ENCODE measurements around the gene LHX6. TPM values are rescaled to one million over a fixed set of nuclear protein-coding genes. Genes with fewer than 3 reads are reported as not detected.
A peak's percentile ranks its signal among the peaks of the same experiment; 100 is the strongest.

Gene LHX6
- polyA plus RNA-seq, 2 of the 4 experiments (the other 2 are of a cell fraction): 0.14 to 0.26 TPM

DNA sequence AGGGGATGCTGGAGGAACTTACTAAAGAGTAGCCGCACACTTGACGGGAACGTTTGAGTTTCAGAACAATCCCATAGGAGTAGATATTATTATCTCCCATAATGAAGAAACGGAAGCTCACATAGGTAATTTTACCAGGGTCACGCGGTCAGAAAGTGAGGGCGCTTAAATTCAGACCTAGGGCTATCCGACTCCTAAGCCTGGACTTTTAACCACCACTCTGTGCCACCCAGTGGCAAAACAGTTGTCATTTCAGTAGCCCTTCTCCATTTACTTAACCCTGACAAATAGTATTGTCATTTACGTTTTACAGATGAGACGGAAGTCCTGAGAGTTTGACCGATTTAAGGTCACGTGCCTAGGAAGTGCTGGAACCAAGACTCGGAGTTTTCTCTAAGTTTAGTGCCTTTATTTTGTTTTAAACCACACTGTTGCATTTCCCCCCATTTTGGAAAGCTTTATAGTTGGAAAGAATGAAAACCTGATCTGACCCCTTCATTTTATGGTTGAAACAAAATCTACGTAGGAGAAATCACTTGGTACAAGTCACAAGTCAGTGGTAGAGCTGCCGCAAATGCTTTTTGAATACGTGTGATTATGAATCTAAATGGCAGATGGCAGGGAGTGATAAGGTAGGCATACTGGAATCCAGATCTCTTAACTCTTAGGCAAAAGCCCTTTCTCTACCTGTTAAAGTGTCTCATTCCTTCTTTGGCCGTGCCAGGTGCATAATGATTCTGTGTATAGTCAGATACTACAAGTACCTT lies 36.6 kb upstream of the LHX6 start (continued):
- TF ChIP-seq, protein P1, sequence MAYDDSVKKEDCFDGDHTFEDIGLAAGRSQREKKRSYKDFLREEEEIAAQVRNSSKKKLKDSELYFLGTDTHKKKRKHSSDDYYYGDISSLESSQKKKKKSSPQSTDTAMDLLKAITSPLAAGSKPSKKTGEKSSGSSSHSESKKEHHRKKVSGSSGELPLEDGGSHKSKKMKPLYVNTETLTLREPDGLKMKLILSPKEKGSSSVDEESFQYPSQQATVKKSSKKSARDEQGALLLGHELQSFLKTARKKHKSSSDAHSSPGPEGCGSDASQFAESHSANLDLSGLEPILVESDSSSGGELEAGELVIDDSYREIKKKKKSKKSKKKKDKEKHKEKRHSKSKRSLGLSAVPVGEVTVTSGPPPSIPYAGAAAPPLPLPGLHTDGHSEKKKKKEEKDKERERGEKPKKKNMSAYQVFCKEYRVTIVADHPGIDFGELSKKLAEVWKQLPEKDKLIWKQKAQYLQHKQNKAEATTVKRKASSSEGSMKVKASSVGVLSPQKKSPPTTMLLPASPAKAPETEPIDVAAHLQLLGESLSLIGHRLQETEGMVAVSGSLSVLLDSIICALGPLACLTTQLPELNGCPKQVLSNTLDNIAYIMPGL (CRISPR knock-in tag; IDR thresholded peaks at IDR 0.05; ENCODE audit: borderline replicate concordance): no peak
- TF ChIP-seq ELK1 (IDR thresholded peaks at IDR 0.05; ENCODE audit: low read depth, low read length) (no peak), ZNF302 (CRISPR knock-in tag; IDR thresholded peaks at IDR 0.05) (no peak)

DNA sequence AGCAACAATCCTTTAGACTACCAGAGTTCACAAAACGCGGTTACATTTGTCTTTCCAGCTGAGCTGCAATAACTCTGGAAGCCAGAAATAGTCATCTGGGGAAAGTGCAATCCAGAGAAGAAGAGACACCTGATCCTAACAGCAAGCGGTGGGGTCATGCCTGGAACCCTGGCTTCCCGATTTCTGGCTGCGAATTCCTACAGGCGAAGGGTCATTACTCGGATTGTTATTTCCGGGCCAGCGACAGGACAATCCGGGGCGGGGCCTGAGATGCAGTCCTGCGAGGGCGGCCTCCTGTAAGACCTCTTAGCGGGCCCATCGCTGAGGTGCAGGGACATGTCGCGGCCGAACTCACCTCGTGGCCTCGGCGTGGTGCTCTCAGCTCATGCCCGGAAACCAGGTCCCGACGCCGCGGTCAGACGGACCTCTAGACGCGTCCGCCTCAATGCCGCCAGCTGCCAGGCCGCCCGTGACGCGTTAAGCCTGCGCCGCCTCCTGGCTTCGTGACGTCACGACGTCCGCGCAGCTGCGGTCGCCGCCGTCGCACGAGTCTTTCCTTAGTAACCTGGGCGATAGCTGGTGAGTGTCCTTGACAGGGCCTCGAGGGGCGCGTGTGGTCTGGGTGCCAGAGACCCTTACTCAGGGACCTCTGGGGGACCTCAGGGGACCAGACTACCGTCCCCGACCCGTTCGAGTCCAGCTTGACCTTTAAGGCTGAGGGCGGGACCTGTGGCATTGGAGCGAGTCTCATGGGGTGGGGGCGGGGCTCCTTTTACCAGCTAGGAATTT lies 35.8 kb upstream of the LHX6 start, which contains the start of the genes MRRF and RBM18:
MRRF (plus strand) TSS at position 523 of the 789 bp plus-strand sequence. CDS start 6,010 bp downstream, outside the sequence.
RBM18 (minus strand) TSS at position 481 of the 789 bp plus-strand sequence. CDS start 3,348 bp downstream, outside the sequence.
- ChIA-PET POLR2A (interaction anchor here (0.6 to 1.9 kb wide), 9 partner anchors 13 to 845 kb away, joined by 3 to 8 read pairs (median 3); no protein-coding TSS in a partner anchor), CTCF (interaction anchor here (0.5 to 5.2 kb wide), 11 partner anchors 10 to 419 kb away, joined by 3 to 28 read pairs (median 4); no protein-coding TSS in a partner anchor)
- FAIRE-seq (no peak), DNase-seq (ENCODE audit: low read depth in 1 of 2, low spot score in 1 of 2) (peak; percentile 82 to 95), ATAC-seq (peak; percentile 89 to 92)
- Histone ChIP-seq H3K4me3 (peak within 1 kb of the TSS; percentile 62), H3K4me1 (peaks cover 20% of the 10 kb centered on the region), H3K4me2 (peak within 1 kb of the TSS; percentile 86), H3K27ac (peak within 1 kb of the TSS; percentile 86 to 98), H3K9me3 (no peaks in the 10 kb centered on the region)
- WGBS (ENCODE audit: missing lambda C conversion rate): 2% methylated on average over 19 of the region's 60 CpGs
- TF ChIP-seq SREBF2 (IDR thresholded peaks at IDR 0.05) (no peak), PHF8 (IDR thresholded peaks at IDR 0.05; ENCODE audit: borderline replicate concordance, low read depth) (peak; percentile 65), NFE2L2 (conservative IDR thresholded peaks at IDR 0.05; ENCODE audit: low read length) (no peak), ZSCAN20 (CRISPR knock-in tag; IDR thresholded peaks at IDR 0.05) (no peak), POLR2AphosphoS2 (conservative IDR thresholded peaks at IDR 0.05; ENCODE audit: low read length) (no peak), MYC (IDR thresholded peaks at IDR 0.05; ENCODE audit: borderline replicate concordance, low read length) (peak; percentile 85), ESRRA (IDR thresholded peaks at IDR 0.05; ENCODE audit: borderline replicate concordance, low read length) (no peak), TP53 (CRISPR knock-in tag; IDR thresholded peaks at IDR 0.05) (no peak), FOXS1 (CRISPR knock-in tag; IDR thresholded peaks at IDR 0.05) (no peak), RFX5 (IDR thresholded peaks at IDR 0.05) (peak; percentile 81), ZFP36 (IDR thresholded peaks at IDR 0.05; ENCODE audit: borderline replicate concordance, partially characterized antibody) (no peak), JUN (IDR thresholded peaks at IDR 0.05) (peak; percentile 38 to 88; a peak in 4 of 5 replicates), BHLHE40 (IDR thresholded peaks at IDR 0.05; ENCODE audit: low read depth, low read length) (peak; percentile 45; the same call in 1 of the 2 replicates), RNF2 (IDR thresholded peaks at IDR 0.05; ENCODE audit: borderline replicate concordance, low read depth) (no peak), CHD2 (IDR thresholded peaks at IDR 0.05; ENCODE audit: low read length, partially characterized antibody) (peak; percentile 5), ELK1 (IDR thresholded peaks at IDR 0.05; ENCODE audit: low read depth, low read length) (no peak), USF2 (IDR thresholded peaks at IDR 0.05) (no peak), CTCF (IDR thresholded peaks at IDR 0.05) (no peak), ZNF302 (CRISPR knock-in tag; IDR thresholded peaks at IDR 0.05) (no peak), HES2 (IDR thresholded peaks at IDR 0.05) (no peak), CEBPB (IDR thresholded peaks at IDR 0.05) (no peak)
- TF ChIP-seq, protein P2, sequence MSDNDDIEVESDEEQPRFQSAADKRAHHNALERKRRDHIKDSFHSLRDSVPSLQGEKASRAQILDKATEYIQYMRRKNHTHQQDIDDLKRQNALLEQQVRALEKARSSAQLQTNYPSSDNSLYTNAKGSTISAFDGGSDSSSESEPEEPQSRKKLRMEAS (IDR thresholded peaks at IDR 0.05): peak; percentile 97
- TF ChIP-seq, protein P3, sequence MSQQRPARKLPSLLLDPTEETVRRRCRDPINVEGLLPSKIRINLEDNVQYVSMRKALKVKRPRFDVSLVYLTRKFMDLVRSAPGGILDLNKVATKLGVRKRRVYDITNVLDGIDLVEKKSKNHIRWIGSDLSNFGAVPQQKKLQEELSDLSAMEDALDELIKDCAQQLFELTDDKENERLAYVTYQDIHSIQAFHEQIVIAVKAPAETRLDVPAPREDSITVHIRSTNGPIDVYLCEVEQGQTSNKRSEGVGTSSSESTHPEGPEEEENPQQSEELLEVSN (IDR thresholded peaks at IDR 0.05; ENCODE audit: borderline replicate concordance, low read depth): peak; percentile 86
- TF ChIP-seq, protein P4, sequence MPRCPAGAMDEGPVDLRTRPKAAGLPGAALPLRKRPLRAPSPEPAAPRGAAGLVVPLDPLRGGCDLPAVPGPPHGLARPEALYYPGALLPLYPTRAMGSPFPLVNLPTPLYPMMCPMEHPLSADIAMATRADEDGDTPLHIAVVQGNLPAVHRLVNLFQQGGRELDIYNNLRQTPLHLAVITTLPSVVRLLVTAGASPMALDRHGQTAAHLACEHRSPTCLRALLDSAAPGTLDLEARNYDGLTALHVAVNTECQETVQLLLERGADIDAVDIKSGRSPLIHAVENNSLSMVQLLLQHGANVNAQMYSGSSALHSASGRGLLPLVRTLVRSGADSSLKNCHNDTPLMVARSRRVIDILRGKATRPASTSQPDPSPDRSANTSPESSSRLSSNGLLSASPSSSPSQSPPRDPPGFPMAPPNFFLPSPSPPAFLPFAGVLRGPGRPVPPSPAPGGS (IDR thresholded peaks at IDR 0.05): no peak; the same call in 1 of the 3 replicates

Data from A549 (cell line).